K562 (cell line): Measurements from ENCODE around the gene FKBP8. TPM values are rescaled to one million over a fixed set of nuclear protein-coding genes. Genes with fewer than 3 reads are reported as not detected.
A peak's percentile ranks its signal among the peaks of the same experiment; 100 is the strongest.

Source experiments
- DPF2 ChIP-seq: fragments of 450-650 bp; IDR thresholded peaks from 2 replicates; pipeline ENCODE4 v1.6.1; 2016
- GTF2F1 ChIP-seq: IDR thresholded peaks from 2 replicates; pipeline ENCODE4 v1.6.1; 2011; ENCODE audit warnings: low read depth, low read length, improper control_type of control experiment
- HDAC8 ChIP-seq: fragments of 450-650 bp; IDR thresholded peaks from 2 replicates; pipeline ENCODE4 v1.6.1; 2016; ENCODE audit warnings: mild to moderate bottlenecking, missing genetic modification characterization, moderate library complexity, missing compliant biosample characterization
- KAT7 ChIP-seq: sonication (generic); formaldehyde crosslinking; IDR thresholded peaks from 2 replicates; pipeline ENCODE4 v1.8.0; 2022; ENCODE audit warnings: missing genetic modification reagents, mild to moderate bottlenecking, borderline replicate concordance
- LARP7 ChIP-seq: fragments of 450-650 bp; IDR thresholded peaks from 2 replicates; pipeline ENCODE4 v1.6.1; 2016
- MAFK ChIP-seq: IDR thresholded peaks from 2 replicates; pipeline ENCODE4 v1.6.1; 2011; ENCODE audit warnings: low read length, improper control_type of control experiment
- POLR2A ChIP-seq: fragments of 450-650 bp; conservative IDR thresholded peaks from 2 replicates; pipeline ENCODE4 v1.6.1; 2016
- SIN3B ChIP-seq: fragments of 450-650 bp; IDR thresholded peaks from 2 replicates; pipeline ENCODE4 v1.6.1; 2017; ENCODE audit warnings: low read depth, mild to moderate bottlenecking, moderate library complexity
- THRB ChIP-seq: fragments of 450-650 bp; formaldehyde crosslinking; conservative IDR thresholded peaks from 2 replicates; pipeline ENCODE4 v1.4.0; 2022; ENCODE audit warnings: mild to moderate bottlenecking, missing genetic modification characterization
- TRIM25 ChIP-seq: fragments of 450-650 bp; IDR thresholded peaks from 2 replicates; pipeline ENCODE4 v1.7.0; 2016; ENCODE audit warnings: borderline replicate concordance
- ZNF41 ChIP-seq: fragments of 250-450 bp; sonication (Bioruptor Pico); conservative IDR thresholded peaks from 2 replicates; pipeline ENCODE4 v1.4.0; 2020; ENCODE audit warnings: mild to moderate bottlenecking
- polyA plus RNA-seq, 8 experiments: library from polyadenylated mRNA; depleted of rRNA in 4 of 8; stranded (reverse) in 5 of 8; unstranded in 3 of 8; fragments of >200 nt; fragmentation: Nextera tagmentation in 2 of 8; fragmentation: Illumina TruSeq in 1 of 8; extraction: Ambion mirVana in 2 of 8; extraction: Trizol in 1 of 8; gene quantifications; 2 replicates each; pipeline versions ENCODE4 v1.2.1 to v1.2.3, GENCODE V29; 2011 to 2014; ENCODE audit warnings: inconsistent platforms in 1 of 8, missing spikeins in 1 of 8
- total RNA-seq, 7 experiments: library from RNA; depleted of rRNA in 6 of 7; stranded (reverse); fragments of >200 nt in 6 of 7; fragmentation: Illumina TruSeq in 2 of 7; extraction: Trizol in 2 of 7; gene quantifications; 2 replicates each; pipeline versions ENCODE4 v1.2.1 to v1.2.3, GENCODE V29; 2011 to 2021; ENCODE audit warnings: low replicate concordance in 1 of 7
- TF ChIP-seq, protein P1 (sequence below): fragments of 250-450 bp; sonication (Bioruptor Pico); IDR thresholded peaks from 2 replicates; pipeline ENCODE4 v1.9.0; 2021; ENCODE audit warnings: mild to moderate bottlenecking, inconsistent platforms
- TF ChIP-seq, protein P2 (sequence below): conservative IDR thresholded peaks from 2 replicates; pipeline ENCODE4 v1.6.1; 2011; ENCODE audit warnings: low read depth, mild to moderate bottlenecking, low read length; ENCODE audit not compliant: control insufficient read depth
- TF ChIP-seq, protein P3 (sequence below): fragments of 450-650 bp; IDR thresholded peaks from 2 replicates; pipeline ENCODE4 v1.7.1; 2018; ENCODE audit warnings: mild to moderate bottlenecking, low read depth; ENCODE audit not compliant: partially characterized antibody
- TF ChIP-seq, protein P4 (sequence below): fragments of 450-650 bp; IDR thresholded peaks from 2 replicates; pipeline ENCODE4 v1.6.1; 2017; ENCODE audit warnings: antibody characterized with exemption

The FKBP8 gene
- total and polyA plus RNA-seq, 9 of the 15 experiments (the other 6 are each of a cell fraction or from before 2014, with no cell fraction given): 0.46 to 236 (median 104) TPM

- TF ChIP-seq, protein P1, sequence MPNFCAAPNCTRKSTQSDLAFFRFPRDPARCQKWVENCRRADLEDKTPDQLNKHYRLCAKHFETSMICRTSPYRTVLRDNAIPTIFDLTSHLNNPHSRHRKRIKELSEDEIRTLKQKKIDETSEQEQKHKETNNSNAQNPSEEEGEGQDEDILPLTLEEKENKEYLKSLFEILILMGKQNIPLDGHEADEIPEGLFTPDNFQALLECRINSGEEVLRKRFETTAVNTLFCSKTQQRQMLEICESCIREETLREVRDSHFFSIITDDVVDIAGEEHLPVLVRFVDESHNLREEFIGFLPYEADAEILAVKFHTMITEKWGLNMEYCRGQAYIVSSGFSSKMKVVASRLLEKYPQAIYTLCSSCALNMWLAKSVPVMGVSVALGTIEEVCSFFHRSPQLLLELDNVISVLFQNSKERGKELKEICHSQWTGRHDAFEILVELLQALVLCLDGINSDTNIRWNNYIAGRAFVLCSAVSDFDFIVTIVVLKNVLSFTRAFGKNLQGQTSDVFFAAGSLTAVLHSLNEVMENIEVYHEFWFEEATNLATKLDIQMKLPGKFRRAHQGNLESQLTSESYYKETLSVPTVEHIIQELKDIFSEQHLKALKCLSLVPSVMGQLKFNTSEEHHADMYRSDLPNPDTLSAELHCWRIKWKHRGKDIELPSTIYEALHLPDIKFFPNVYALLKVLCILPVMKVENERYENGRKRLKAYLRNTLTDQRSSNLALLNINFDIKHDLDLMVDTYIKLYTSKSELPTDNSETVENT (CRISPR knock-in tag): no peak
- TF ChIP-seq HDAC8 (no peak), TRIM25 (no peak), POLR2A (0 out of 2 replicates have a peak, but pooled peaks have one; percentile 7), SIN3B (no peak), ZNF41 (no peak), DPF2 (peak; percentile 59), KAT7 (CRISPR knock-in tag) (0 out of 2 replicates have a peak, but pooled peaks have one; percentile 26), THRB (no peak), GTF2F1 (no peak), LARP7 (no peak), MAFK (no peak)
- TF ChIP-seq, protein P2, sequence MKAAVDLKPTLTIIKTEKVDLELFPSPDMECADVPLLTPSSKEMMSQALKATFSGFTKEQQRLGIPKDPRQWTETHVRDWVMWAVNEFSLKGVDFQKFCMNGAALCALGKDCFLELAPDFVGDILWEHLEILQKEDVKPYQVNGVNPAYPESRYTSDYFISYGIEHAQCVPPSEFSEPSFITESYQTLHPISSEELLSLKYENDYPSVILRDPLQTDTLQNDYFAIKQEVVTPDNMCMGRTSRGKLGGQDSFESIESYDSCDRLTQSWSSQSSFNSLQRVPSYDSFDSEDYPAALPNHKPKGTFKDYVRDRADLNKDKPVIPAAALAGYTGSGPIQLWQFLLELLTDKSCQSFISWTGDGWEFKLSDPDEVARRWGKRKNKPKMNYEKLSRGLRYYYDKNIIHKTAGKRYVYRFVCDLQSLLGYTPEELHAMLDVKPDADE: no peak
- TF ChIP-seq, protein P3, sequence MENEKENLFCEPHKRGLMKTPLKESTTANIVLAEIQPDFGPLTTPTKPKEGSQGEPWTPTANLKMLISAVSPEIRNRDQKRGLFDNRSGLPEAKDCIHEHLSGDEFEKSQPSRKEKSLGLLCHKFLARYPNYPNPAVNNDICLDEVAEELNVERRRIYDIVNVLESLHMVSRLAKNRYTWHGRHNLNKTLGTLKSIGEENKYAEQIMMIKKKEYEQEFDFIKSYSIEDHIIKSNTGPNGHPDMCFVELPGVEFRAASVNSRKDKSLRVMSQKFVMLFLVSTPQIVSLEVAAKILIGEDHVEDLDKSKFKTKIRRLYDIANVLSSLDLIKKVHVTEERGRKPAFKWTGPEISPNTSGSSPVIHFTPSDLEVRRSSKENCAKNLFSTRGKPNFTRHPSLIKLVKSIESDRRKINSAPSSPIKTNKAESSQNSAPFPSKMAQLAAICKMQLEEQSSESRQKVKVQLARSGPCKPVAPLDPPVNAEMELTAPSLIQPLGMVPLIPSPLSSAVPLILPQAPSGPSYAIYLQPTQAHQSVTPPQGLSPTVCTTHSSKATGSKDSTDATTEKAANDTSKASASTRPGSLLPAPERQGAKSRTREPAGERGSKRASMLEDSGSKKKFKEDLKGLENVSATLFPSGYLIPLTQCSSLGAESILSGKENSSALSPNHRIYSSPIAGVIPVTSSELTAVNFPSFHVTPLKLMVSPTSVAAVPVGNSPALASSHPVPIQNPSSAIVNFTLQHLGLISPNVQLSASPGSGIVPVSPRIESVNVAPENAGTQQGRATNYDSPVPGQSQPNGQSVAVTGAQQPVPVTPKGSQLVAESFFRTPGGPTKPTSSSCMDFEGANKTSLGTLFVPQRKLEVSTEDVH: no peak
- TF ChIP-seq, protein P4, sequence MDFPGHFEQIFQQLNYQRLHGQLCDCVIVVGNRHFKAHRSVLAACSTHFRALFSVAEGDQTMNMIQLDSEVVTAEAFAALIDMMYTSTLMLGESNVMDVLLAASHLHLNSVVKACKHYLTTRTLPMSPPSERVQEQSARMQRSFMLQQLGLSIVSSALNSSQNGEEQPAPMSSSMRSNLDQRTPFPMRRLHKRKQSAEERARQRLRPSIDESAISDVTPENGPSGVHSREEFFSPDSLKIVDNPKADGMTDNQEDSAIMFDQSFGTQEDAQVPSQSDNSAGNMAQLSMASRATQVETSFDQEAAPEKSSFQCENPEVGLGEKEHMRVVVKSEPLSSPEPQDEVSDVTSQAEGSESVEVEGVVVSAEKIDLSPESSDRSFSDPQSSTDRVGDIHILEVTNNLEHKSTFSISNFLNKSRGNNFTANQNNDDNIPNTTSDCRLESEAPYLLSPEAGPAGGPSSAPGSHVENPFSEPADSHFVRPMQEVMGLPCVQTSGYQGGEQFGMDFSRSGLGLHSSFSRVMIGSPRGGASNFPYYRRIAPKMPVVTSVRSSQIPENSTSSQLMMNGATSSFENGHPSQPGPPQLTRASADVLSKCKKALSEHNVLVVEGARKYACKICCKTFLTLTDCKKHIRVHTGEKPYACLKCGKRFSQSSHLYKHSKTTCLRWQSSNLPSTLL: no peak
Observed at GRCh38 chr19:18519962-18520847, 23.2 kb downstream of the FKBP8 start (continued).
